H1 (cell line): ENCODE measurements around the gene ASPG. TPM values are rescaled to one million over a fixed set of nuclear protein-coding genes. Genes with fewer than 3 reads are reported as not detected.

ENCODE experiments used
- CTCF ChIA-PET: fragments of 300-600 bp; sonication (Branson Sonifier 250); formaldehyde crosslinking; loops from one replicate; lab custom pipeline; 2021; ENCODE audit not compliant: partially characterized antibody; lab: Charles Lee
- POLR2A ChIA-PET: fragments of 300-600 bp; sonication (Branson Sonifier 250); formaldehyde crosslinking; loops from one replicate; lab custom pipeline; 2021; ENCODE audit warnings: inconsistent platforms; ENCODE audit not compliant: partially characterized antibody; lab: Charles Lee
- DNase-seq, 2 experiments: peaks; one replicate each; pipeline versions ENCODE4 v3.0.0 to v3.0.0-alpha.2; 2010 to 2022; ENCODE audit warnings: low spot score in 2 of 2, low read depth in 1 of 2, mixed read lengths in 1 of 2
- FAIRE-seq: peaks from 2 replicates; lab custom pipeline; 2011; peaks lifted over from hg19 to GRCh38; lab: Jason Lieb, UNC
- H2AFZ ChIP-seq: 2 replicates; pipeline ENCODE4 v1.8.1; 2012; ENCODE audit warnings: low read length, inconsistent platforms
- H2AK5ac ChIP-seq: 2 replicates; pipeline ENCODE4 v1.6.1; 2013; ENCODE audit warnings: low read depth, low read length
- H2BK120ac ChIP-seq: replicated peaks from 2 replicates; pipeline ENCODE3; 2013; ENCODE audit warnings: low read depth, low read length, inconsistent platforms
- H2BK12ac ChIP-seq: 2 replicates; pipeline ENCODE4 v1.6.1; 2013; ENCODE audit warnings: low read depth, low read length
- H2BK15ac ChIP-seq: 2 replicates; pipeline ENCODE4 v1.6.1; 2013; ENCODE audit warnings: low read length
- H2BK20ac ChIP-seq: 2 replicates; pipeline ENCODE4 v1.6.1; 2013; ENCODE audit warnings: low read length
- H2BK5ac ChIP-seq: 2 replicates; pipeline ENCODE4 v1.6.1; 2013; ENCODE audit warnings: low read depth, low read length
- H3K14ac ChIP-seq: 2 replicates; pipeline ENCODE4 v1.6.1; 2013; ENCODE audit warnings: inconsistent platforms; ENCODE audit not compliant: insufficient read length
- H3K18ac ChIP-seq: 2 replicates; pipeline ENCODE4 v1.6.1; 2013; ENCODE audit warnings: low read length; ENCODE audit errors: extremely low read depth
- H3K23ac ChIP-seq: 2 replicates; pipeline ENCODE4 v1.6.1; 2013; ENCODE audit warnings: inconsistent platforms; ENCODE audit not compliant: insufficient read length
- H3K23me2 ChIP-seq: 2 replicates; pipeline ENCODE4 v1.6.1; 2013; ENCODE audit warnings: low read depth, low read length
- H3K27ac ChIP-seq: 2 replicates; pipeline ENCODE4 v1.6.1; 2011; ENCODE audit warnings: low read depth, low read length, inconsistent platforms
- H3K27me3 ChIP-seq, 4 experiments: replicated peaks in 1 of 4; 1 replicate in 1 of 4; 2 replicates in 3 of 4; pipeline versions ENCODE4 v1.6.1 to v1.8.1; 2011 to 2013; ENCODE audit warnings: low read length in 3 of 4, mild to moderate bottlenecking in 3 of 4, inconsistent platforms in 2 of 4, mixed read lengths in 2 of 4, moderate library complexity in 1 of 4; ENCODE audit not compliant: control insufficient read depth in 3 of 4, insufficient read depth in 3 of 4; ENCODE audit errors: extremely low read depth in 1 of 4
- H3K36me3 ChIP-seq, 4 experiments: 2 replicates each; pipeline versions ENCODE4 v1.6.1 to v1.8.1; 2011 to 2013; ENCODE audit warnings: mild to moderate bottlenecking in 4 of 4, low read length in 3 of 4, moderate library complexity in 2 of 4, control low read depth in 1 of 4, inconsistent platforms in 1 of 4; ENCODE audit not compliant: insufficient read depth in 4 of 4, control insufficient read depth in 2 of 4
- H3K4ac ChIP-seq: replicated peaks from 2 replicates; pipeline ENCODE3; 2013; ENCODE audit warnings: low read length, low read depth, mixed read lengths, inconsistent platforms; ENCODE audit not compliant: insufficient read length
- H3K4me1 ChIP-seq, 4 experiments: replicated peaks in 1 of 4; 1 replicate in 1 of 4; 2 replicates in 3 of 4; pipeline versions ENCODE4 v1.6.1 to v1.8.1; 2011 to 2013; ENCODE audit warnings: low read length in 3 of 4, inconsistent platforms in 2 of 4, mixed read lengths in 1 of 4; ENCODE audit not compliant: insufficient read depth in 4 of 4, control insufficient read depth in 3 of 4
- H3K4me2 ChIP-seq, 2 experiments: 2 replicates each; pipeline versions ENCODE4 v1.6.1 to v1.8.1; 2011 to 2013; ENCODE audit warnings: low read depth in 2 of 2, low read length in 2 of 2, control low read depth in 1 of 2, inconsistent platforms in 1 of 2, mild to moderate bottlenecking in 1 of 2; ENCODE audit not compliant: insufficient read depth in 1 of 2
- H3K4me3 ChIP-seq, 4 experiments: fragments of 200-600, 300-600 bp in 1 of 4; sonication (generic), shearing (Covaris generic), sonication (Bioruptor Twin) in 1 of 4; 2 replicates each; pipeline versions ENCODE4 v1.5.1 to v1.8.1; 2011 to 2016; ENCODE audit warnings: low read length in 4 of 4, low read depth in 3 of 4, control low read depth in 2 of 4, inconsistent platforms in 2 of 4, mild to moderate bottlenecking in 2 of 4, mixed read lengths in 1 of 4, moderate library complexity in 1 of 4; ENCODE audit not compliant: insufficient read depth in 2 of 4; ENCODE audit errors: extremely low read depth in 1 of 4
- H3K56ac ChIP-seq: replicated peaks from 2 replicates; pipeline ENCODE3; 2013; ENCODE audit warnings: low read depth, mild to moderate bottlenecking, mixed read lengths, low read length, inconsistent platforms; ENCODE audit not compliant: insufficient read length
- H3K79me1 ChIP-seq: 2 replicates; pipeline ENCODE4 v1.6.1; 2013; ENCODE audit warnings: low read depth, low read length, control low read depth
- H3K79me2 ChIP-seq, 2 experiments: 2 replicates each; pipeline versions ENCODE4 v1.6.1 to v1.8.1; 2012 to 2013; ENCODE audit warnings: low read length in 2 of 2, mild to moderate bottlenecking in 2 of 2, inconsistent platforms in 1 of 2; ENCODE audit not compliant: insufficient read depth in 2 of 2, control insufficient read depth in 1 of 2
- H3K9ac ChIP-seq, 4 experiments: replicated peaks in 1 of 4; 1 replicate in 1 of 4; 2 replicates in 3 of 4; pipeline versions ENCODE4 v1.6.1 to v1.8.1; 2011 to 2013; ENCODE audit warnings: low read depth in 3 of 4, low read length in 3 of 4, control low read depth in 2 of 4, mild to moderate bottlenecking in 2 of 4, moderate library complexity in 2 of 4, inconsistent platforms in 1 of 4; ENCODE audit errors: extremely low read depth in 1 of 4
- H3K9me3 ChIP-seq, 2 experiments: 2 replicates each; pipeline versions ENCODE4 v1.6.1 to v1.8.1; 2012 to 2013; ENCODE audit warnings: mild to moderate bottlenecking in 2 of 2, moderate library complexity in 2 of 2, control low read depth in 1 of 2, inconsistent platforms in 1 of 2, low read depth in 1 of 2, low read length in 1 of 2, mixed read lengths in 1 of 2; ENCODE audit not compliant: insufficient read depth in 2 of 2
- H4K20me1 ChIP-seq, 2 experiments: replicated peaks in 1 of 2; 2 replicates each; pipeline versions ENCODE3 to v1.8.1; 2011 to 2013; ENCODE audit warnings: inconsistent platforms in 2 of 2, low read length in 2 of 2, mild to moderate bottlenecking in 1 of 2; ENCODE audit not compliant: insufficient read depth in 2 of 2, control insufficient read depth in 1 of 2
- H4K5ac ChIP-seq: 2 replicates; pipeline ENCODE4 v1.6.1; 2013; ENCODE audit warnings: low read length, low read depth, mixed read lengths, inconsistent platforms; ENCODE audit not compliant: insufficient read length
- H4K8ac ChIP-seq: 2 replicates; pipeline ENCODE4 v1.8.0; 2013; ENCODE audit warnings: mild to moderate bottlenecking, moderate library complexity, low read length, inconsistent platforms; ENCODE audit not compliant: insufficient read depth; ENCODE audit errors: extremely low read depth
- H4K91ac ChIP-seq: replicated peaks from 2 replicates; pipeline ENCODE3; 2013; ENCODE audit warnings: low read length, mixed read lengths, inconsistent platforms; ENCODE audit not compliant: insufficient read length
- SIN3A ChIP-seq, 2 experiments: IDR thresholded peaks in 1 of 2; conservative IDR thresholded peaks in 1 of 2; 2 replicates each; pipeline ENCODE4 v1.6.1; 2011 to 2012; ENCODE audit warnings: low read length in 2 of 2, improper control_type of control experiment in 1 of 2, low read depth in 1 of 2, mild to moderate bottlenecking in 1 of 2
- SUZ12 ChIP-seq: fragments of 200-600 bp; sonication (generic); IDR thresholded peaks from 2 replicates; pipeline ENCODE4 v1.6.1; 2012; ENCODE audit warnings: mild to moderate bottlenecking, inconsistent platforms, low read length, moderate library complexity, mixed read lengths
- WGBS, 2 experiments: shearing (Covaris generic) in 1 of 2; methylation state at CpG; one replicate each; pipeline versions ENCODE4 v1.1.6 to v1.1.7; 2013 to 2015; ENCODE audit warnings: low lambda C conversion rate in 2 of 2, mixed read lengths in 2 of 2, inconsistent platforms in 1 of 2, low coverage in 1 of 2, missing lambda C conversion rate in 1 of 2; ENCODE audit not compliant: insufficient replicate concordance in 2 of 2, insufficient coverage in 1 of 2, insufficient read length in 1 of 2; ENCODE audit errors: extremely low coverage in 1 of 2, missing lambda C conversion rate in 1 of 2; 5-methylcytosine and 5-hydroxymethylcytosine counted together
- polyA plus RNA-seq, 7 experiments: library from polyadenylated mRNA; depleted of rRNA in 3 of 7; stranded (reverse) in 5 of 7; unstranded in 2 of 7; fragments of >200 nt in 5 of 7; fragments of 200-250 nt in 2 of 7; gene quantifications; 1 replicate in 5 of 7; 2 replicates in 1 of 7; 4 replicates in 1 of 7; pipeline versions ENCODE4 v1.2.1 to v1.2.3, GENCODE V29; 2011 to 2013; ENCODE audit warnings: missing spikeins in 2 of 7, mixed read lengths in 2 of 7
- total RNA-seq: library from RNA; stranded (reverse); fragmentation: NEBNext Ultra II Directional; extraction: Animal tissue kit (Norgen Biotek cat#: 25700); gene quantifications from 2 replicates; pipeline ENCODE4 v1.2.1, GENCODE V29; 2021

Gene ASPG
- total and polyA plus RNA-seq, 2 of the 8 experiments (the other 6 are each of a cell fraction or from before 2014, with no cell fraction given): 0.34 to 0.59 TPM

DNA sequence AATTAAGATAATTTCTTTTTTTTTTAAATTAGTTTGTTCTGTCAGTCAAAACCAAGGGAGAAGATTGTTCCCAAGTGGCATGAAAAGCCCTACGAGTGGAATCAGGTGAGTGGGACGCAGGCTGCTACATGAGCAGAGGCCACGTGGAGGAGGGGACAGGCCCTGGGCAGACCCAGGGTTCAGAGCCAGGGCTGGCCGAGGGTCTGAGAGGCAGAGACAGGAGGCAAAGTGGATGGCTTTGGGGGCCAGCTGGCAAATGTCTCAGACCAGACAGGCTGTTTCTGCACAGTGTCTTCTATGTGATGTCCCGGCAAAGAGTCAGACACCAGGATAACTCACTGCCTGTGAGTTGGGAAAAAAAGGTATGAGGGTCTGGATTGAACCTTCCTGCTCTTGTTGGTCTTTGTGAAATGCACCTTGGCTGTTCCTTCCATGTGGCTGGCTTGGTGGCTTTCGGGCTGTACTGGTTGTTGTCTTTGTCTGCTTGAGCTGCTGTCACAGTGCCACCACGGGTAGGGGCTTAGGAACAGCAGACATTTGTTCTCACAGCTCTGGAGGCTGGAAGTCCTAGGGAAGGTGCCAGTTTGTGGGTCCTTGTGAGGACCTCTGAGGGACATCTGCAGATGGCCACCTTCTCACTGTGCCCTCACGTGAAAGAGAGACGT lies 35.8 kb upstream of the ASPG start:
- no peak overlapping the region for H4K91ac ChIP-seq
- H2BK20ac ChIP-seq: no peak overlapping the region
- H3K9me3 ChIP-seq: 0 out of 4 replicates have a peak, but pooled peaks cover 0 to 4% of the 10 kb centered on the region in 2 experiments
- ChIA-PET POLR2A (no interaction called here), CTCF (interaction anchor here (1.0 to 1.5 kb wide), 3 partner anchors 26 to 47 kb away, joined by 3 to 11 read pairs (median 8); no protein-coding TSS in a partner anchor)
- H3K27ac ChIP-seq: no peak overlapping the region
- no peak overlapping the region for H3K4me3 ChIP-seq
- no peaks in the 10 kb centered on the region for H4K20me1 ChIP-seq
- no peaks in the 10 kb centered on the region for H3K4me1 ChIP-seq
- H2BK120ac ChIP-seq: no peak overlapping the region
- no peak overlapping the region for H3K23ac ChIP-seq
- H2AK5ac ChIP-seq: no peak overlapping the region
- no peak overlapping the region for H2BK15ac ChIP-seq
- no peaks in the 10 kb centered on the region for H3K79me1 ChIP-seq
- H3K36me3 ChIP-seq: no peaks in the 10 kb centered on the region
- no peak overlapping the region for H4K5ac ChIP-seq
- no peaks in the 10 kb centered on the region for H3K79me2 ChIP-seq
- no peaks in the 10 kb centered on the region for H3K27me3 ChIP-seq
- no peaks in the 10 kb centered on the region for H3K23me2 ChIP-seq
- H3K18ac ChIP-seq: no peak overlapping the region
- WGBS, 2 experiments: 83% methylated on average over 9 of the region's 9 CpGs; no CpG with 5 or more reads in 1 of the 2 experiments
- no peak overlapping the region for H2AFZ ChIP-seq
- H3K4ac ChIP-seq: no peak overlapping the region
- no peak overlapping the region for H2BK5ac ChIP-seq
- H3K14ac ChIP-seq: no peak overlapping the region
- H2BK12ac ChIP-seq: no peak overlapping the region
- H3K4me2 ChIP-seq: no peak overlapping the region
- no peak overlapping the region for H3K9ac ChIP-seq
- FAIRE-seq: no peak
- no peak overlapping the region for H3K56ac ChIP-seq
- no peak for DNase-seq
- no peak overlapping the region for H4K8ac ChIP-seq
- TF ChIP-seq SUZ12 (no peak), SIN3A (conservative IDR thresholded peaks at IDR 0.05 in 1 of 2, IDR thresholded peaks at IDR 0.05 in 1 of 2; ENCODE audit: low read depth in 1 of 2, low read length in 2 of 2) (no peak)
